A549 (cell line): Measurements from ENCODE around the gene TMTC1. TPM values are rescaled to one million over a fixed set of nuclear protein-coding genes. Genes with fewer than 3 reads are reported as not detected.

Experiments used
- ATAC-seq, 2 experiments: fragments of 200-7000 bp in 1 of 2; fragments of >200 bp in 1 of 2; cut with Nextera tagmentation in 1 of 2; cut with Tn5 transposase in 1 of 2; 3 replicates each; pipeline versions ENCODE4 v1.8.0 to v1.9.1; 2018 to 2020; ENCODE audit warnings: mild to moderate bottlenecking in 1 of 2, moderate library complexity in 1 of 2
- CTCF ChIA-PET: fragments of 300-600 bp; sonication (Branson Sonifier 250); formaldehyde crosslinking; extraction: SDS; loops from one replicate; lab custom pipeline; 2021; ENCODE audit warnings: antibody characterized with exemption, inconsistent platforms; lab: Yijun Ruan, JAX
- POLR2A ChIA-PET: fragments of 350-600 bp; formaldehyde crosslinking; extraction: SDS; loops from one replicate; lab custom pipeline; 2021; ENCODE audit warnings: antibody characterized with exemption, inconsistent platforms; lab: Yijun Ruan, JAX
- DNase-seq, 2 experiments: peaks; one replicate each; pipeline versions ENCODE4 v3.0.0 to v3.0.0-alpha.2; 2011 to 2016; ENCODE audit warnings: low read depth in 1 of 2, low spot score in 1 of 2
- FAIRE-seq: peaks from 2 replicates; lab custom pipeline; 2011; peaks lifted over from hg19 to GRCh38; lab: Jason Lieb, UNC
- H3K27ac ChIP-seq, 2 experiments: fragments of >200 bp; sonication (Bioruptor Twin); formaldehyde crosslinking; 3 replicates each; pipeline ENCODE4 v1.5.1; 2016 to 2017
- H3K4me1 ChIP-seq: fragments of >200 bp; sonication (Bioruptor Twin); formaldehyde crosslinking; 3 replicates; pipeline ENCODE4 v1.6.1; 2016
- H3K4me2 ChIP-seq: fragments of >200 bp; sonication (Bioruptor Twin); formaldehyde crosslinking; 3 replicates; pipeline ENCODE4 v1.6.1; 2016
- H3K4me3 ChIP-seq: fragments of >200 bp; sonication (Bioruptor Twin); formaldehyde crosslinking; 3 replicates; pipeline ENCODE4 v1.5.1; 2016
- H3K9me3 ChIP-seq: fragments of >200 bp; sonication (Bioruptor Twin); formaldehyde crosslinking; 3 replicates; pipeline ENCODE4 v1.6.1; 2016
- CBX2 ChIP-seq: fragments of 200-600 bp; sonication (generic); IDR thresholded peaks from 2 replicates; pipeline ENCODE4 v1.6.1; 2016; ENCODE audit warnings: low read depth, mild to moderate bottlenecking, borderline replicate concordance
- CEBPB ChIP-seq, 2 experiments: fragments of >200 bp in 1 of 2; sonication (Bioruptor Twin) in 1 of 2; formaldehyde crosslinking in 1 of 2; IDR thresholded peaks; 2 replicates each; pipeline ENCODE4 v1.6.1; 2012 to 2016
- ELK1 ChIP-seq: fragments of 150-350 bp; IDR thresholded peaks from 2 replicates; pipeline ENCODE4 v1.6.1; 2014; ENCODE audit warnings: low read depth, mild to moderate bottlenecking, low read length
- ESRRA ChIP-seq: fragments of 150-350 bp; IDR thresholded peaks from 2 replicates; pipeline ENCODE4 v1.6.1; 2014; ENCODE audit warnings: mild to moderate bottlenecking, low read length, borderline replicate concordance
- GATA3 ChIP-seq: IDR thresholded peaks from 2 replicates; pipeline ENCODE4 v1.6.1; 2012; ENCODE audit warnings: borderline replicate concordance
- HES2 ChIP-seq: fragments of >200 bp; sonication (Bioruptor Twin); formaldehyde crosslinking; IDR thresholded peaks from 2 replicates; pipeline ENCODE4 v1.6.1; 2016
- MYC ChIP-seq: IDR thresholded peaks from 2 replicates; pipeline ENCODE4 v1.6.1; 2012; ENCODE audit warnings: mild to moderate bottlenecking, inconsistent platforms, low read length, improper control_type of control experiment, borderline replicate concordance
- NPAS2 ChIP-seq: fragments of 250-450 bp; sonication (Bioruptor Pico); IDR thresholded peaks from 2 replicates; pipeline ENCODE4 v1.8.0; 2022; ENCODE audit warnings: mild to moderate bottlenecking, moderate library complexity, borderline replicate concordance
- POLR2A ChIP-seq: IDR thresholded peaks from 2 replicates; pipeline ENCODE4 v1.6.1; 2012; ENCODE audit warnings: mild to moderate bottlenecking, low read length
- RAD21 ChIP-seq, 2 experiments: fragments of >200 bp in 1 of 2; sonication (Bioruptor Twin) in 1 of 2; formaldehyde crosslinking in 1 of 2; IDR thresholded peaks in 1 of 2; conservative IDR thresholded peaks in 1 of 2; 2 replicates in 1 of 2; 3 replicates in 1 of 2; pipeline ENCODE4 v1.6.1; 2012 to 2018; ENCODE audit warnings: inconsistent platforms in 1 of 2
- RFX5 ChIP-seq: fragments of 450-650 bp; IDR thresholded peaks from 2 replicates; pipeline ENCODE4 v1.7.1; 2014; ENCODE audit warnings: antibody characterized with exemption, mild to moderate bottlenecking, moderate library complexity
- SMC3 ChIP-seq: fragments of >200 bp; sonication (Bioruptor Twin); formaldehyde crosslinking; IDR thresholded peaks from 3 replicates; pipeline ENCODE4 v1.6.1; 2018; ENCODE audit warnings: inconsistent platforms
- ZFP36 ChIP-seq: fragments of 450-650 bp; IDR thresholded peaks from 2 replicates; pipeline ENCODE4 v1.6.1; 2014; ENCODE audit warnings: borderline replicate concordance; ENCODE audit not compliant: partially characterized antibody
- WGBS: methylation state at CpG from one replicate; pipeline ENCODE4 v1.1.6; 2017; ENCODE audit errors: missing lambda C conversion rate; 5-methylcytosine and 5-hydroxymethylcytosine counted together
- polyA plus RNA-seq, 4 experiments: library from polyadenylated mRNA; depleted of rRNA in 3 of 4; stranded (reverse); fragments of >200 nt; fragmentation: RNase III in 1 of 4; extraction: RNeasy Plus Mini Kit Qiagen cat#74134 plus additional on column Dnase treatment in 1 of 4; gene quantifications; 2 replicates in 3 of 4; 3 replicates in 1 of 4; pipeline ENCODE4 v1.2.3, GENCODE V29; 2011 to 2017
- TF ChIP-seq, protein P1 (sequence below): IDR thresholded peaks from 2 replicates; pipeline ENCODE4 v1.6.1; 2012
- TF ChIP-seq, protein P2 (sequence below): fragments of 250-450 bp; sonication (Bioruptor Pico); IDR thresholded peaks from 2 replicates; pipeline ENCODE4 v1.5.0; 2021; ENCODE audit warnings: mild to moderate bottlenecking, moderate library complexity, borderline replicate concordance

TMTC1 gene
- polyA plus RNA-seq, 2 of the 4 experiments (the other 2 are of a cell fraction) = 0.28 TPM; not detected in 1

DNA sequence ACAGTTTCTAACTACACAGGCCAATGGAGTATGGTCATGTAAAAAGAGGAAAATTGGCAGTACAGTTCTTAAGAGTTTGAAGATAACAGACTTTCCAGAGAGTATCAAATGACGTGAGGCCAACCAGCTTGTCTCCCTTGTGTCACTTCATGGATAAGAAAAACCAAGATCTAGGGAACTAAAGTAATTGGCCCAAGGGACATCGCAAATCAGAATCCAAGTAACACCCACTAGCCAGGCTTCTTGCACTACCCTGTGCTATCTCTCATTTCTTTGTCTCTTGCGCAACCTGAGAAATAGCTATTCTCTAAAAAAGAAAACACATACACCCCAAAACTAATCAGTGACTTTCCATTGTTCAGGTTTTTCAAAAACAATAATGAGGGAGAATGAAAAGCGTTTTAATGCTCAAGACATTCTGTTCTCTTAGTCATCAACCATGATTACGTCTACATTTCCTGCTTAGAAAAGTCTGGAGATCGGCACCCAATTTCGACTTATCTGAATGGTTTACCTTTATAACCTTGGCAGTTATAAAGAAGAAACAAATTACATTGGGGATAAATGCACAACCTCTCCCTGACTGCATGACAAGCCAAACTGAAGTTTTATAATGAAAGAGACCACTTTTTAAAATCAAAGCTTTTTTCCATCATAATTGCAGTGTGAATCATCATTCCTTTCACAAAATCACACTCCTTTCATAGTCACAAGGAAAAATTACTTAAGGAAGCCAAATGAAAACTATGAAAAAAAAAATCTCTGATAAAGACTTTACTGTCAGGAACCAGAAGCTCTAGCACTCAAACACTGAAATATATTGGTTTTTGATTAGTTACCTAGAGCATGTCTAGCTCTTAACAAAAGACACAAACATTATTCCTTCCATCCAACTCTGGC, 42.1 kb downstream of the TMTC1 start:
- POLR2A ChIA-PET = no interaction called here
- Histone ChIP-seq H3K27ac (no peak overlapping the region), H3K9me3 (no peaks in the 10 kb centered on the region), H3K4me1 (no peaks in the 10 kb centered on the region), H3K4me3 (no peak overlapping the region), H3K4me2 (no peak overlapping the region)
- 33% methylated on average over 7 of the region's 7 CpGs for WGBS
- ATAC-seq = no peak
- CTCF ChIA-PET = interaction anchor here (0.6 to 1.1 kb wide), 2 partner anchors 8 to 199 kb away, joined by 3 read pairs; no protein-coding TSS in a partner anchor
- no peak for FAIRE-seq
- no peak for DNase-seq
- no peak for TF ChIP-seq RAD21 (conservative IDR thresholded peaks at IDR 0.05 in 1 of 2, IDR thresholded peaks at IDR 0.05 in 1 of 2)
- TF ChIP-seq CEBPB (IDR thresholded peaks at IDR 0.05) = peak; percentile 51 to 68; a peak in 2 of 4 replicates

DNA sequence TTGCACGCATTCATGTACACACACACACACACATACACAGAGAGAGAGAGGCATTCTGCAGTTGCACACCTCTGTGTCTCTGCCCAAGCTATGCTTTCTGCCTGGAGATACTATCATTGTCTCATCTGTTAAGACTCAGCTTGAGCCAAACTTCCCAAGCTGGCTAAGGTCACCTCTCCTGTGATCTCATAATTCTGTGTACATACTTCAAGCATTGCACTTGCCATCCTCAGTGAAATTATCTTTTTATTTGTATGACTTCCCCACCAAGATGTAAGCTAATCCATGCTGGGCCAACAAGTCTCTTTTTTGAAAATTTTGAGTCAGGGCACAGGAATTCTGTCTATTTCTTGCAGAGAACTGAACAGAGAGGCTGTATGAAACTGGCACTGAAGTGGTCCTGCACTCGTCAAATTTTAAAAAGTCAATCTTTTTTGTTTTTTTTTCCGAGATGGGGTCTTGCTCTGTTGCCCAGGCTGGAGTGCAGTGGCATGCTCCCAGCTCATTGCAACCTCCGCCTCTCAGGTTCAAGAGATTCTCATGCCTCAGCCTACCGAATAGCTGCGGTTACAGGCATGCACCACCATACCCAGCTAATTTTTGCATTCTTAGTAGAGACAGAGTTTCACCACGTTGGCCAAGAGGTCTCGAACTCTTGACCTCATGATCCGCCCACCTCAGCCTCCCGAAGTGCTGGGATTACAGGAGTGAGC, 44.3 kb downstream of the TMTC1 start:
- ATAC-seq = no peak
- H3K27ac ChIP-seq = no peak overlapping the region
- no peaks in the 10 kb centered on the region for H3K4me1 ChIP-seq
- H3K4me2 ChIP-seq = no peak overlapping the region
- WGBS = 15% methylated on average over 10 of the region's 10 CpGs
- no peak for FAIRE-seq
- H3K9me3 ChIP-seq = no peaks in the 10 kb centered on the region
- ChIA-PET CTCF (interaction anchor here (1.2 kb wide), 1 partner anchor 9 kb away, joined by 4 read pairs; no protein-coding TSS in a partner anchor), POLR2A (no interaction called here)
- no peak for TF ChIP-seq SMC3
- no peak for TF ChIP-seq RFX5
- TF ChIP-seq CBX2 = no peak
- TF ChIP-seq MYC = no peak
- TF ChIP-seq, protein P1, sequence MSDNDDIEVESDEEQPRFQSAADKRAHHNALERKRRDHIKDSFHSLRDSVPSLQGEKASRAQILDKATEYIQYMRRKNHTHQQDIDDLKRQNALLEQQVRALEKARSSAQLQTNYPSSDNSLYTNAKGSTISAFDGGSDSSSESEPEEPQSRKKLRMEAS = no peak
- TF ChIP-seq HES2 = no peak
- TF ChIP-seq, protein P2, sequence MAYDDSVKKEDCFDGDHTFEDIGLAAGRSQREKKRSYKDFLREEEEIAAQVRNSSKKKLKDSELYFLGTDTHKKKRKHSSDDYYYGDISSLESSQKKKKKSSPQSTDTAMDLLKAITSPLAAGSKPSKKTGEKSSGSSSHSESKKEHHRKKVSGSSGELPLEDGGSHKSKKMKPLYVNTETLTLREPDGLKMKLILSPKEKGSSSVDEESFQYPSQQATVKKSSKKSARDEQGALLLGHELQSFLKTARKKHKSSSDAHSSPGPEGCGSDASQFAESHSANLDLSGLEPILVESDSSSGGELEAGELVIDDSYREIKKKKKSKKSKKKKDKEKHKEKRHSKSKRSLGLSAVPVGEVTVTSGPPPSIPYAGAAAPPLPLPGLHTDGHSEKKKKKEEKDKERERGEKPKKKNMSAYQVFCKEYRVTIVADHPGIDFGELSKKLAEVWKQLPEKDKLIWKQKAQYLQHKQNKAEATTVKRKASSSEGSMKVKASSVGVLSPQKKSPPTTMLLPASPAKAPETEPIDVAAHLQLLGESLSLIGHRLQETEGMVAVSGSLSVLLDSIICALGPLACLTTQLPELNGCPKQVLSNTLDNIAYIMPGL (CRISPR knock-in tag) = no peak
- TF ChIP-seq GATA3 = no peak
- TF ChIP-seq, all 56 proteins: peak for 0
- H3K4me3 ChIP-seq = no peak overlapping the region
- no peak for DNase-seq

GRCh38 chr12:29738365-29738764, 45.4 kb downstream of the TMTC1 start:
- TF ChIP-seq ZFP36 = no peak
- TF ChIP-seq ESRRA = no peak
- TF ChIP-seq RFX5 = no peak
- TF ChIP-seq NPAS2 (CRISPR knock-in tag) = no peak
- TF ChIP-seq POLR2A = no peak
- TF ChIP-seq ELK1 = no peak
- TF ChIP-seq, protein P2 (CRISPR knock-in tag) = no peak
- DNase-seq = no peak
- no peak for ATAC-seq
- ChIA-PET CTCF (no interaction called here), POLR2A (no interaction called here)
- whole genome bisulfite sequencing = 15% methylated on average over 3 of the region's 3 CpGs
- Histone ChIP-seq H3K4me1 (no peaks in the 10 kb centered on the region), H3K27ac (no peak overlapping the region), H3K4me2 (no peak overlapping the region), H3K9me3 (no peaks in the 10 kb centered on the region), H3K4me3 (no peak overlapping the region)
- no peak for FAIRE-seq
